Heart left ventricle (tissue), 13 donors: ENCODE results near the gene ST8SIA6.

Source experiments
- POLR2A ChIP-seq, 2 donors: fragments of 450-650 bp; IDR thresholded peaks; one replicate each; pipeline ENCODE4 v1.6.1; 2017; ENCODE audit warnings: antibody characterized with exemption in 2 of 2, mild to moderate bottlenecking in 2 of 2, moderate library complexity in 2 of 2
- TF ChIP-seq, protein P1 (sequence below), 12 donors: fragments of 200-600 bp; sonication (generic) in 4 of 12; IDR thresholded peaks; one replicate each; pipeline versions ENCODE4 v1.5.0 to v1.8.0; 2018 to 2022; ENCODE audit warnings: antibody characterized with exemption in 12 of 12, mild to moderate bottlenecking in 5 of 12
- donor health status: ischemic (EF 13 %, LVEDD 7.1; RV severe dilation, severe dysfunction).
- donor health status: DM: no; HTN: yes; CAD: no.
- donor health status: DM: no; HTN: no; CAD: no.
- donor health status: ischemic (EF 25% LVEDD 6.9; RV normal size, moderate dysfunction).
- donor health status: ischemic (EF 25% LVEDD 5.7; RV mildly dilated, moderate dysfunction).
- donor health status: ischemic (EF 35%, LVEDD 5.7; RV mildly dilated, moderate dysfunction).
- donor health status: nonischemic (EF 11% LVEDD 7.7; RV severe dilation, severe dysfunction).
- donor health status: DM: yes; HTN: yes; CAD: no.
- donor health status: PGD.
- donor health status: ischemic (EF 29% LVEDD 5.4; RV normal size, mild dysfunction).
- donor health status: nonischemic (EF 23%, LVEDD 6.1; RV moderate dilation, normal function).

DNA sequence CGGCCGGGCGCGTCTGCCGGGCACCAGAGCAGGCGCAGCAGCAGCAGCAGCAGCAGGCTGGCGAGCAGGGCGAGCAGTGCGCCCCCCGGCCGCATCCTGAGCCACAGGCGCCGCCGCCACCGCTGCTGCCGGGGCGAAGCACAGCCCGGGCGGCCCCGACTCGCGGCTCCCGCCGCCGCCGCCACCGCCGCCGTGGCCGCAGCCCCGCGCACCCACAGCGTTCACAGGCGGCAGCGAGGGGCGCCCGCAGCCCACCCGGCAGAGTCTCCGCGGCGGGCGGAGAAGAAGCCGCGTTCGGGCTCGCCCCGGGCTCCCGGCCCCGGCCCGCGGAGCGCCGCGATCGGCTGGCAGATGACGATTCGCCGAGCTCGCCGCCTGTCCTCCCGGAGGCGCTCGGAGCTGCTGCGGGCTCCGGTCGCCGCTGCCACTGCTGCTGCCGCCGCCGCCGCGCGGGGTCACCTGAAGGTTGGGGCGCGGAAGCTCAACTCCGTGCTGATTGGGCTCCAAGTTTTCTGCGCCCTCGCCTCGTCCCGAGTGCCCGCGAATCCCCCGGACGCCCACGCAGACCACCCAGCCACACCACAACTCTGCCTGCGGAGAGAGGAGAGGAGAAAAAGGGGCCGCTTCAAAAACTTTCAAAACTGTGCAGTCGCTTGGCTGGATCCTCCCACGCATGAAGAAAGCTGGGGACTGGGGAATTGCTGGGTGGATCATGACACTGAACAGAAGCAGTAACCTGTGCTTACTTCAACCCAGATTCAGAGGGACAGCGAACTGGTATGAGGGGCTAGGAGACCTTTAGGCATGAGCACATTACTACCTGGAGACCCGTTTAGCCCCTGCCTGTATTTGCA, at the start of gene ST8SIA6:
- TF ChIP-seq, protein P1, sequence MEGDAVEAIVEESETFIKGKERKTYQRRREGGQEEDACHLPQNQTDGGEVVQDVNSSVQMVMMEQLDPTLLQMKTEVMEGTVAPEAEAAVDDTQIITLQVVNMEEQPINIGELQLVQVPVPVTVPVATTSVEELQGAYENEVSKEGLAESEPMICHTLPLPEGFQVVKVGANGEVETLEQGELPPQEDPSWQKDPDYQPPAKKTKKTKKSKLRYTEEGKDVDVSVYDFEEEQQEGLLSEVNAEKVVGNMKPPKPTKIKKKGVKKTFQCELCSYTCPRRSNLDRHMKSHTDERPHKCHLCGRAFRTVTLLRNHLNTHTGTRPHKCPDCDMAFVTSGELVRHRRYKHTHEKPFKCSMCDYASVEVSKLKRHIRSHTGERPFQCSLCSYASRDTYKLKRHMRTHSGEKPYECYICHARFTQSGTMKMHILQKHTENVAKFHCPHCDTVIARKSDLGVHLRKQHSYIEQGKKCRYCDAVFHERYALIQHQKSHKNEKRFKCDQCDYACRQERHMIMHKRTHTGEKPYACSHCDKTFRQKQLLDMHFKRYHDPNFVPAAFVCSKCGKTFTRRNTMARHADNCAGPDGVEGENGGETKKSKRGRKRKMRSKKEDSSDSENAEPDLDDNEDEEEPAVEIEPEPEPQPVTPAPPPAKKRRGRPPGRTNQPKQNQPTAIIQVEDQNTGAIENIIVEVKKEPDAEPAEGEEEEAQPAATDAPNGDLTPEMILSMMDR (IDR thresholded peaks at IDR 0.05): peak in 2 of 12 donors; percentile 20 to 23
- peak in 1 of 2 donors; percentile 37 for TF ChIP-seq POLR2A (IDR thresholded peaks at IDR 0.05)
